HL-60 (cell line): ENCODE data around the gene ERBB4.

Experiments
- DNase-seq, 2 experiments: peaks; one replicate each; pipeline ENCODE4 v3.0.0-alpha.2; 2010 to 2020; ENCODE audit warnings: low read depth in 1 of 2, low spot score in 1 of 2
- H3K27ac ChIP-seq: fragments of 250-450 bp; sonication (Bioruptor Pico); replicated peaks from 2 replicates; pipeline ENCODE4 v1.5.1; 2020; ENCODE audit warnings: mild to moderate bottlenecking, moderate library complexity
- H3K27me3 ChIP-seq: fragments of 250-450 bp; sonication (Bioruptor Pico); 2 replicates; pipeline ENCODE4 v1.5.1; 2021; ENCODE audit warnings: mild to moderate bottlenecking, moderate library complexity; ENCODE audit not compliant: insufficient read depth, poor library complexity, severe bottlenecking
- H3K4me3 ChIP-seq: replicated peaks from 2 replicates; pipeline ENCODE4 v1.5.1; 2011; ENCODE audit warnings: mild to moderate bottlenecking, control low read depth, low read length; ENCODE audit not compliant: insufficient read depth
- CTCF ChIP-seq: IDR thresholded peaks from one replicate; pipeline ENCODE4 v1.5.1; 2011; ENCODE audit warnings: low read length, control low read depth, inconsistent platforms; ENCODE audit not compliant: insufficient read depth
- GABPA ChIP-seq: IDR thresholded peaks from 2 replicates; pipeline ENCODE4 v1.6.1; 2012; ENCODE audit warnings: low read depth
- POLR2AphosphoS5 ChIP-seq: IDR thresholded peaks from 2 replicates; pipeline ENCODE4 v1.6.1; 2012; ENCODE audit warnings: low read depth
- REST ChIP-seq: IDR thresholded peaks from 2 replicates; pipeline ENCODE4 v1.6.1; 2012; ENCODE audit warnings: low read depth; ENCODE audit not compliant: insufficient replicate concordance
- SPI1 ChIP-seq: IDR thresholded peaks from 2 replicates; pipeline ENCODE4 v1.6.1; 2012; ENCODE audit warnings: low read depth, mild to moderate bottlenecking, borderline replicate concordance

The ERBB4 gene

GRCh38 chr2:211867845-211868451, 670.7 kb downstream of the ERBB4 start:
- Histone ChIP-seq H3K4me3 (no peak overlapping the region), H3K27me3 (no peaks in the 10 kb centered on the region), H3K27ac (no peak overlapping the region)
- peak in 1 of 2 experiments; percentile 35 for DNase-seq
- TF ChIP-seq REST (no peak), POLR2AphosphoS5 (no peak), GABPA (no peak), SPI1 (no peak), CTCF (no peak)

GRCh38 chr2:211864328-211864727, 674.3 kb downstream of the ERBB4 start:
- H3K4me3 ChIP-seq, result no peak overlapping the region
- H3K27me3 ChIP-seq, result no peaks in the 10 kb centered on the region
- DNase-seq, result no peak
- no peak overlapping the region for H3K27ac ChIP-seq
- TF ChIP-seq CTCF (no peak), GABPA (no peak), SPI1 (no peak), REST (no peak), POLR2AphosphoS5 (no peak)

- no peak overlapping the region for H3K4me3 ChIP-seq
- TF ChIP-seq REST (no peak), GABPA (no peak), POLR2AphosphoS5 (no peak), CTCF (no peak), SPI1 (no peak)
- H3K27ac ChIP-seq, result no peak overlapping the region
- no peaks in the 10 kb centered on the region for H3K27me3 ChIP-seq
- DNase-seq, result no peak
These were observed 678.4 kb downstream of the ERBB4 start for GRCh38 chr2:211860224-211860623.
